Ovary (tissue), 9 donors: ENCODE results near the gene TIFAB. TPM values are rescaled to one million over a fixed set of nuclear protein-coding genes. Genes with fewer than 3 reads are reported as not detected.
A peak's percentile ranks its signal among the peaks of the same experiment; 100 is the strongest.

ENCODE experiments used
- DNase-seq, 5 donors: peaks; one replicate each; pipeline ENCODE4 v3.0.0-alpha.2; 2019 to 2020
- H3K27ac ChIP-seq, 2 donors: fragments of 200-600 bp; one replicate each; pipeline versions ENCODE4 v1.5.1 to v1.8.0; 2019 to 2022
- H3K27me3 ChIP-seq: fragments of 200-600 bp; one replicate; pipeline ENCODE4 v1.8.0; 2022
- H3K36me3 ChIP-seq: fragments of 200-600 bp; sonication (generic); one replicate; pipeline ENCODE4 v1.5.1; 2019
- H3K4me1 ChIP-seq: one replicate; pipeline ENCODE4 v1.8.1; 2013; ENCODE audit warnings: mild to moderate bottlenecking, moderate library complexity; ENCODE audit not compliant: insufficient read depth
- H3K4me3 ChIP-seq: fragments of 200-600 bp; sonication (generic); one replicate; pipeline ENCODE4 v1.5.1; 2017
- H3K9me3 ChIP-seq, 2 donors: fragments of 200-600 bp in 1 of 2; sonication (generic) in 1 of 2; one replicate each; pipeline versions ENCODE4 v1.5.1 to v1.8.1; 2013 to 2019; ENCODE audit warnings: mild to moderate bottlenecking in 1 of 2, moderate library complexity in 1 of 2
- CTCF ChIP-seq, 3 donors: fragments of 450-650 bp in 2 of 3; fragments of 200-600 bp in 1 of 3; IDR thresholded peaks; one replicate each; pipeline versions ENCODE4 v1.5.1 to v1.8.0; 2016 to 2022; ENCODE audit warnings: antibody characterized with exemption in 3 of 3, mild to moderate bottlenecking in 1 of 3
- EP300 ChIP-seq: sonication (generic); formaldehyde crosslinking; IDR thresholded peaks from one replicate; pipeline ENCODE4 v1.6.1; 2017; ENCODE audit warnings: antibody characterized with exemption
- POLR2A ChIP-seq: fragments of 450-650 bp; IDR thresholded peaks from one replicate; pipeline ENCODE4 v1.6.1; 2017; ENCODE audit warnings: antibody characterized with exemption, mild to moderate bottlenecking, moderate library complexity
- WGBS, 3 donors: extraction: QIAGEN DNeasy Blood & Tissue Kit in 1 of 3; methylation state at CpG; one replicate each; pipeline versions ENCODE4 v1.1.5 to v1.1.7; 2013 to 2017; 5-methylcytosine and 5-hydroxymethylcytosine counted together
- intact Hi-C, 4 donors: fragments of 100-400 bp; cut with DNase I; formaldehyde crosslinking; loops; one replicate each; pipeline versions ENCODE4 v1.11.0 to v1.15.1; 2022 to 2023
- polyA plus RNA-seq, 2 donors: library from polyadenylated mRNA; stranded (reverse); fragments of 200-250 nt in 1 of 2; fragments of 350-450 nt in 1 of 2; fragmentation: Illumina TruSeq in 1 of 2; extraction: RNeasy Lipid Tissue Mini Kit (QIAGEN cat#74804) in 1 of 2; gene quantifications; one replicate each; pipeline ENCODE4 v1.2.3, GENCODE V29; 2013 to 2014
- total RNA-seq, 7 donors: library from RNA; depleted of rRNA in 2 of 7; stranded (reverse); fragments of >200 nt in 2 of 7; fragmentation: NEBNext Ultra II Directional in 3 of 7; extraction: Animal tissue kit (Norgen Biotek cat#: 25700) in 3 of 7; gene quantifications; one replicate each; pipeline versions ENCODE4 v1.1.0 to v1.2.4, GENCODE V29; 2016 to 2023
- donor health status: DM: no; HTN: no; CAD: no; lungs with moderate emphysema.
- donor health status: DM: no; HTN: no; CAD: no.
- donor health status: Bipolar disorder and iron deficiency.
- donor health status: DM: yes; HTN: yes; CAD: no.
- donor health status: DM: no; HTN: no; CAD: no.
- donor health status: DM: yes; HTN: yes; CAD: no.

Gene TIFAB
- total and polyA plus RNA-seq, 9 donors = 0.05 to 0.33 (median 0.08) TPM; not detected in 6

GRCh38 chr5:135458356-135458755, 6.2 kb upstream of the TIFAB start:
- peak in 1 of 5 donors; percentile 3 for DNase-seq
- no peak for TF ChIP-seq CTCF (IDR thresholded peaks at IDR 0.05)
- no peak for TF ChIP-seq EP300
- no peak for TF ChIP-seq POLR2A
- Histone ChIP-seq H3K4me1 (peaks cover 3% of the 10 kb centered on the region), H3K27ac (no peak overlapping the region), H3K36me3 (no peaks in the 10 kb centered on the region), H3K9me3 (no peaks in the 10 kb centered on the region), H3K4me3 (no peak overlapping the region), H3K27me3 (no peaks in the 10 kb centered on the region)
- 92 to 94% (median 92%) methylated on average over 4 of the region's 4 CpGs for WGBS, 3 donors
- intact Hi-C loops = no loop called here

DNA sequence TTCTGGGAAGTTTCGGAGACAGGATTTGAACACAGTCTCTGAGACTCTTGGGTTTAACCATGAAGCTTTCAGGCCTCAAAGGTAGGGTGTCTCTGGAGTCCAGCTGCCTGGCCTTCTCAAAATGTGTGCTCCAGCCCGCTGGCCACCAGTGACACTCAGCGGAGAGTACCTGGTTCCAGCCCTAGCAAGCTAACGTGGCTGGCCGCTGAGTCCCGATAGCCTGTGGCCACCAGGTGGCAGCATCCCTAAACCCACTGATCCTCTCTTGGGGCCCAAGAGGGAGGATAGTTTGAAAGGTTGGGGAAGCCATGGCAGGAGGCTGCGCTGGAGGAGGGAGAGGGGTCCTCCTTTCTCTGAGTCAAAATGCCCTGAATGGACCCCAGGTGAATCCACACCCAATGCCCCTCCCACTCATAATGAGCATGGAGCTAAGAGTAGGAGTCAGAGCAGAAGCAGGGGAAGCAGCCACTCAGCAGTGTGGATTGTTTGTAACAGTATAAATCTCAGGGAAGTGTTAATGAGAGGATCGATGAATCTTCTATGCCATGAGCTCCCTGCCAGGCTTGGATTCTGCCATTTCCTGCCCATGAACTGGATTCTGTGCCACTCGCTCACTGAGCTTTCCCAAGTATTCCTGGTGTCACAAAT, 5.4 kb upstream of the TIFAB start:
- WGBS, 3 donors = 53 to 59% (median 55%) methylated on average over 9 of the region's 9 CpGs
- TF ChIP-seq EP300 = no peak
- TF ChIP-seq POLR2A = no peak
- no peak for TF ChIP-seq CTCF (IDR thresholded peaks at IDR 0.05)
- H3K4me3 ChIP-seq = no peak overlapping the region
- no peaks in the 10 kb centered on the region for H3K36me3 ChIP-seq
- intact Hi-C loops = no loop called here
- peaks cover 3% of the 10 kb centered on the region for H3K4me1 ChIP-seq
- no peaks in the 10 kb centered on the region for H3K9me3 ChIP-seq
- H3K27ac ChIP-seq = no peak overlapping the region
- no peaks in the 10 kb centered on the region for H3K27me3 ChIP-seq
- DNase-seq = peak in 4 of 5 donors; percentile 23 to 49 (median 26)

DNA sequence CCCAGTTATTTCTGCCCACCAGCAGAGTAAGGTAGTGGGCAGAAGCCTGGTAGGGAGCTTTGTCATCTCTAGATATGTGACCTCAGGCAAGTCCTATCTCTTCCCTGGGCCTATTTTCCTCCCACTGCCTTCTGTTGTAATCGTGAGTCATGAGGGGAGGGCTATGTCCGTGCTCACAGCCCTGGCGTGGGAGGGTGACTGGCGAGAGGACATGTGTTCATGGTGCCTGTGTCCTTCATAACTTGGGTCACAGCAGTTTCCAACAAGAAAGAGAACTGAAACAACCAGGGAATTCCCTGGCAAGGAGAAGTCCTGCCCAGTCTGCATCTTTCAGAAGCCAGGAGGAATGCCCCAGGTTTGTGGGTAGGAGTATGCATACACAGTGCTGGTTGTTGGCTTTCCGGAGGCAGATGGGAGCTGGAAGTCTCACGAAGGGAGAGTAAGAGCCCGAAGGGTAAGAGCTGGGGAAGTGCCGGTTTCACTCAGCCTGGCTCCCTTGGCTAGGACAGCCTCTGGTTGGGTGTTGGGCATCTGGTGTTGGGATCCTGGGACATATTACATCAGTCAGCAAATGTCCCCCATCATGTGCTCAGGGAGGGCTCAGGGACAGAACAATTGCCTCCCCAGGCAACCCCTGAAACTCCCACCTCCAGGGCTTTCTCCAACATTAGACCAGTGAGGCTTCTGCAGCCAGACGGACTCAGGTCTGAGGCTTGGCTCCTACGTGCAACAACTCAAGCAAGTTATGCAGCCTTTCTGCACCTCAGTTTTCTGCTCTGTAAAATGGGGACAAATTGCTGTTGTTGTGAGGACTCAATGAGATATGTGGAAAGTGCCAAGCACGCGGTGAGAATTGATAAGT, 4.3 kb upstream of the TIFAB start:
- Histone ChIP-seq H3K27me3 (no peaks in the 10 kb centered on the region), H3K9me3 (no peaks in the 10 kb centered on the region), H3K4me3 (no peak overlapping the region), H3K4me1 (peaks cover 3% of the 10 kb centered on the region), H3K27ac (no peak overlapping the region), H3K36me3 (no peaks in the 10 kb centered on the region)
- TF ChIP-seq CTCF (IDR thresholded peaks at IDR 0.05) (no peak), POLR2A (no peak)
- 65 to 72% (median 67%) methylated on average over 12 of the region's 12 CpGs for WGBS, 3 donors
- DNase-seq = peak in 1 of 5 donors; percentile 16
- intact Hi-C loops = no loop called here

DNA sequence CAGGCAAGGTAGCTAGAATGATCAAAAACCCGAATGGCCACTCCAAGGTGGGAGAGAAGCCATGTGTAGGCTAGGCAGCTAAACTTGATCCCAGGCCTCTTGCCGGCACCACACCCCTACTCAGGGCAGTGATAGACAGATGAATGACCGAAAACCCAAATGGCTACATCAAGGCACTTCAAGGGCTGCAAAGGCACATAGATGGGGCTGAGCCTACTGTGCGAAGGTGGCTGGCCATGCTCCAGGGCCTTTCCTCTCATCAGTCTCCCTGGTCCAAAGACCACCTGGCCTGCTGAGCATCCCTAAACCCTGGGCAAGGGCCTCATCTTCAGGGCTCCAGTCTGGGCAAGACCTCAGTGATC, 3.7 kb upstream of the TIFAB start:
- H3K27ac ChIP-seq = no peak overlapping the region
- H3K4me1 ChIP-seq = peaks cover 3% of the 10 kb centered on the region
- DNase-seq = no peak
- H3K9me3 ChIP-seq = no peaks in the 10 kb centered on the region
- intact Hi-C loops = no loop called here
- no peaks in the 10 kb centered on the region for H3K36me3 ChIP-seq
- TF ChIP-seq POLR2A = no peak
- TF ChIP-seq CTCF (IDR thresholded peaks at IDR 0.05) = no peak
- no peak for TF ChIP-seq EP300
- 94 to 99% (median 95%) methylated on average over 4 of the region's 4 CpGs for WGBS, 3 donors
- H3K27me3 ChIP-seq = no peaks in the 10 kb centered on the region
- no peak overlapping the region for H3K4me3 ChIP-seq
